Cardiac septum (tissue), 1 donor: ENCODE data around the gene WDR89. TPM values are rescaled to one million over a fixed set of nuclear protein-coding genes. Genes with fewer than 3 reads are reported as not detected.
A peak's percentile ranks its signal among the peaks of the same experiment; 100 is the strongest.
"Not testable (repeated sequence)": the region's sequence is repeated elsewhere in the genome, so short reads cannot be mapped to it uniquely, and the experiment has no call there.

Source experiments
- DNase-seq: peaks from one replicate; pipeline ENCODE4 v3.0.0-alpha.2; 2020; ENCODE audit warnings: low spot score
- intact Hi-C: fragments of 100-400 bp; cut with DNase I; formaldehyde crosslinking; loops from one replicate; pipeline ENCODE4 v1.14.0; 2022
- total RNA-seq: library from RNA; stranded (reverse); fragmentation: NEBNext Ultra II Directional; extraction: Animal tissue kit (Norgen Biotek cat#: 25700); gene quantifications from one replicate; pipeline ENCODE4 v1.2.1, GENCODE V29; 2021
- donor health status: DM: no; HTN: no; CAD: no.

WDR89 gene
- total RNA-seq, 1 donor from 2014 or later: 6.9 TPM

DNA sequence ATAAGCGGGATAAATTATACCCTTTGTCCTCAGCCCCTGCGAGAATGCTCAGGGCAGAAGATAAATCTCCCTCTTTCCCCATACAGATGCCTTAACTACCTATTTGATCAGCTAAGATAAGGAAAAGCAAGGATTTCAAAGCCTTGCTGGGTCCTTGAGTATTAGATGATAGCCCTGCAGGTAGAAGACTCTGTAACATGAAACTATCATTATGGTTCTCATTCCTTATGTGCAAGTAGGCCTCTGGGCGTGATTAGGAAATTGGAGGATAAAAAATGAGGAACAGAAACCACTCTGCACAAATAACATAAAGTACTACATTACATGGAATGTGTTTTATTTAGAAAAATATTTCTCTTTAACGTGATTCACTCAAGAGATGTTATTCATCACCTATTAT, 14.5 kb upstream of the WDR89 start:
- no peak for DNase-seq
- intact Hi-C loops: no loop called here

DNA sequence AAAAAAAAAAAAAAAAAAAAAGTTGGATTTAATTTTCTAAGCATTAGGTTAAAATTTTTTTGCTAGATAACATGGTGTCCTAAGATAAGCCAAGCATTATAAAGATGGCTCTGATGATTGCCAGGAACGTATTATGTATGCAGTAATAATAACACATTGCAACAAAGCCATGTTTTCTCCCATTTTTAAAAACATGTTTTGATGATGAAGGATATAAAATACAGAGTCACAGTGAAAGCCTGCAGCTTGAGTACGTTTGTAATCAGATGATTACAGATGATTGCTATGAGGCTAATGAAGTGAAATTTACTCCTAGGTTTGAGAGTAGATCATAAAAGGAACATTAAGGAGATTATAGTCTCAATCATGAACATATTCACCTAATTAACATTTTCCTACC, 13.3 kb upstream of the WDR89 start:
- intact Hi-C loops: no loop called here

DNA sequence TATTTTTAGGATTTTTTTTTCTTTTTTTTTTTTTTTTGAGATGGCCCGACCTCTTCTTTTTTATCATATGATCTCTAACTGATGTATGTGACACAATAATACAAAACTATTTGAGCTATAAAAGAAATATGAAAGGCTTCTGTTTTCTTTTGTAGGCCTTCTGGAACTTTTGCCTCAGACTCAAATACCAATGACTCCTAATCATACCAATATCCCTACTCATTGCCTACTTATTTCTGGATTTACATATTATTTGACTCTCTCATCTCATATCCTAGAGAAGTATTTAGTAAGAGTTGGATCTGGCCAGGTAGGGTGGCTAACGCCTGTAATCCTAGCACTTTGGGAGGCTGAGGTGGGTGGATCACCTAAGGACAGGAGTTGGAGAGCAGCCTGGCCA, 12.7 kb upstream of the WDR89 start:
- no peak for DNase-seq
- intact Hi-C loops: no loop called here

More for the DNA sequence above, 13.3 kb upstream of the WDR89 start:
- DNase-seq: no peak

DNA sequence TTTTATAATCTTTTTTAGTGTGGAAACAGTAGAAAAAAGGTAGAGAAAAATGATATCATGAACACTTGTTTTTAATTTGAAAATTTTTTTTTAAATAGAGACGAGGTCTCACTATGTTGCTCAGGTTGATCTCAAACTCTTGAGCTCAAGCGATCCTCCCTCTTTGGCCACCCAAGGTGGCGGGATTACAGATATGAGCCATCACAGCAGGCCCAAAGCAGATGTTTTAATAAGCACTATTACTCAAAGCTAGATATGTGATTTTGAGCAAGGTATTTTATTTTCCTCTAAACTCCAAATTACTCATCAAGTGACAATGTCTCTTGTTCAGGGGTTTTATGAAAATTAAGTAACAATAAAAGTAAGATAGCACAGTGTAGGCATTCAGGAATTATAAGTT, 10.7 kb upstream of the WDR89 start:
- intact Hi-C loops: no loop called here
- DNase-seq: no peak

DNA sequence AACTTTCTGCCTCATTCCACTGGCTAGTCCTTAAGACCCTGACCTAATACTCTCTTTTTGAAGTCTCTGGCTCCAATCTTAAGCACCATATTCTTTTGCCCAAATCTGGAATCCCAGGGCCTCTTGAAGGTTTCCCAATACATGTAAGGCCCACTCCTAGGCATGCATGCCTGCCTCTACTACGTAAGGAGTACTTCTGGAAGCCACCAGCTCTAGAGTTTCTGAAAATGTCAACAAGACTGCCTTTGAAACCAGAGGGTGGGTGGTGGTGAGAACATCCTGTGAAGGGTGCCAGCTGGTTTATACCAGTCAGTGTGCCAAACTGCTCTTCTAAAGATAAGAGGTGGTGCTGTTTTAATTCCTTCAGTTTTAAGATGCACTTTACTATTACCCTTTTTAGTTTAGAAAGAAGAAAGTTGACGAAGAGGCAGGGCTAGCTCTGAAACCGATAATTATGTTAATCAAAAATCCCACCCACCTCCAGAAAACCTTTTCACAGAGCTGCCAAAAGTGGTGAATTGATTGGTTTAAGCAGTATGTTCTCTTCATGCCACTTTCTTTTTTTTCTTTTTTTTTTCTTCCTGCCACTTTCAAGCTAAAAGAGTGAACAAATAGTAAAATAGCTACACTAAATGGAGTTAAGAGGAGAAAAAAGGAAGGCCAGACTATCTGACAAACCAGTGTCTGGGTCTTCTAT, 8.7 kb upstream of the WDR89 start:
- no peak for DNase-seq

DNA sequence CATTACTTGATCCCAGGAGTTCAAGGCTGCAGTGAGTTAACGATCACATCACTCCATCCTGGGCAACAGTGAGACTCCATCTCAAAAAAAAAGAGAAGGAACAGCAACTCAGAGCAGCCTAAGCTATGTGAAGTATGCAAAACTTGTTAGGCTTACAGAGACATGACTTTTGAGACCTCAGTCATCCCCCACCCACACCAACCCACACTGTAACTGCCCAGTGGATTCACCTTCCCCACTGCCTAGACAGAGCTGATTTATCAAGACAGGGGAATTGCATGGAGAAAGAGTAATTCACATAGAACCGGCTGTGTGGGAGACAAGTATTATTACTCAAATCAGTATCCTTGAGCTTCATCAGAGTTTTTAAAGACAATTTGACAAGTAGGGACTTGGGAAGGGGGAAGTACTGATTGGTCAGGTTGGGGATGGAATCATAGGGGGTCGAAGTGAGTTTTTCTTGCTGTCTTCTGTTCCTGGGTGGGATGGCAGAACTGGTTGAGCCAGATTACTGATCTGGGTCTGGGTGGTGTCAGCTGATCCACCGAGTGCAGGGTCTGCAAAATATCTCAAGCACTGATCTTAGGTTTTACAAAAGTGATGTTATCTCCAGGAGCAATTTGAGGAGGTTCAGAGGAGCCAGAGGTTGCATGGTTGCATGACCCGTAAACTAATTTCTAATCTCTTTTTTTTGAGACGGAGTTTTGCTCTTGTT, 6.2 kb upstream of the WDR89 start:
- DNase-seq: no peak
- intact Hi-C loops: no loop called here

More for the DNA sequence above, 8.7 kb upstream of the WDR89 start:
- intact Hi-C loops: no loop called here

DNA sequence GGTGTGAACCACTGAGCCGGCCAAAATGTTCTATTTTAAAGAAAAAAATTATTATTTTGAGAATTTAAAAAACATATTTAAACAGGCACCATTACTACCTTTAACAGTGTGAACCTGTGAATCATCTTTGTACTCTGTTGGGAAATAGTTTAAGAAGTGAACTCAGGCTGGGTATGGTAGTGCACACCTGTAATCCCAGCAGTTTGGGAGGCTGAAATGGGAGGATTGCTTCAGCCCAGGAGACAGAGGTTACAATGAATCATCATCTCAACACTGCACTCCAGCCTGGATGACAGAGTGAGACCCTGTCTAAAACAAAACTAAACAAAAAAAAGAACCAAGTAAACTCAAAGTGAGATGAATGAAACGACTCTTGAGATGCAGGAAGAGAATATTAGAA, 3.1 kb upstream of the WDR89 start:
- intact Hi-C loops: loop anchor here (5.0 kb wide), 1 partner anchor 102 kb away; the partner anchor contains the start of gene PPP2R5E
- no peak for DNase-seq

DNA sequence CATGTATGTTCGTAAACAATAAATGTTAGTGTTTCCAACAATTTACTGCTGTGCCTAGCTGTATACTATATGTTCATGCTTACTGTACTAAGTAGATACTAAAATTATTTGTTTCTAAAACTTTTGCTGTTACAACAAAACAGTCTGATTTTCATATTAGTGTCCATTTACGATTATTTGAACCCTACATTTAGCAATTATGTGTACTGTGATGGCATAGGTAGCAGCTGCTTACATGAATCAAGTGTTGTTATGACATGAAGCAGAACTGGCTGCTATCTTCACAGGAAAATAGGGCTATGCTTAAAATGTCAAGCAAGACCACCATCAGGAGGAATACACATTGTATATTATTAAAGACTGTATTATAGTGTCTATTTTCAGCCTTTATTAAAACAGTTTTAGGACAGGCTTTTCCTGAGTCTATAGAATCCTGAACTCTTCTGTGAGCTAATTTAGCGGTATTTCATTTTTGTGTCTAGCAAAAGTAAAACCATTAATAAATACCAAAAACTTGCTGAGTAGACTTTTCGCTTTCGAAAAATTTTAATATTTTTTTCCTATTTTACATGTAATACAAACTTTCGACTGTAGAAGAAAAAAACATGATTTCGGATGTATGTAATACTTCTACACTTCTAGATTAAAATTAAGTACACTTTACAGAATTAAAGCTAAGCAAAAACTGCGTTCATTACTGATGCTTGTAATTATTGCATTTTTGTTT, 1.1 kb upstream of the WDR89 start:
- no peak for DNase-seq
- intact Hi-C loops: loop anchor here (5.0 kb wide), 1 partner anchor 101 kb away; the partner anchor contains the start of gene PPP2R5E

DNA sequence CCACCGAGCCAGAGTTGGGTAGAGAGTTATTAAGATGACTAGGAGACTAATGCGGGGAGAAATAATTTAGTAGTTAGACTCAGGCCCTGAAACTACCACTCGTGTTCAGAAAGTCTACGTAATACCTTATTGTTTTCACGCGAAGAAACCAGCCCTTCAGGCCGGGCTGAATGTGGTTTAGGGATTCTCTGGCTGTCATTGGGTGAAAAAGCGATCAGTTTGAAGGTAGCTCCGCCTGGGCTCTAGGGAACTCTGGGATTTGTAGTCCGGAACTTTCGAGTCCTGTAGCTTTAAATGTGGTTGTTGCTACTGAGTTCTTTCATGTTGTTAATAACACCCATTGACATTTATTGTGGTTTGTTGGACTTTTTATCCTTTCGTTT, 549 bp upstream of the WDR89 start:
- intact Hi-C loops: loop anchor here (5.0 kb wide), 1 partner anchor 100 kb away; the partner anchor contains the start of gene PPP2R5E
- DNase-seq: peak; percentile 84

DNA sequence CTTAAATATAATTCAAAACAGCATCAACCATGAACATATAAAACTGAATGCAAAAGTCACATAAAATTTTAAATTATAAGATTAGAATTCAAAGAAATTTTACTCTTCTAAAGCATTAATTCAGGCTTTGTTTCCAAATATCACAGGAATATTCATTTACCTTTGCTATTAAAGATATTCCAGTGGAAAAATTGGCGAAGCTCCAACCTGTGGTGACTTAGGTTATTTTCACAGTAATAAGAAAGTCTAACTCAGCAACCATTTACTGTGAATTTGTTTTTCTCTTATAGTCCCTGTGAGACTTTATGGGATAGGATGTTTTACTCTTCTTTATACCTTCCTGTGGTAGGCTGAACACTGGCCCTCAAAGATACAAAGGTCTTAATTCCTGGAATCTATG, 3.2 kb downstream of the WDR89 start:
- no peak for DNase-seq
- intact Hi-C loops: no loop called here

DNA sequence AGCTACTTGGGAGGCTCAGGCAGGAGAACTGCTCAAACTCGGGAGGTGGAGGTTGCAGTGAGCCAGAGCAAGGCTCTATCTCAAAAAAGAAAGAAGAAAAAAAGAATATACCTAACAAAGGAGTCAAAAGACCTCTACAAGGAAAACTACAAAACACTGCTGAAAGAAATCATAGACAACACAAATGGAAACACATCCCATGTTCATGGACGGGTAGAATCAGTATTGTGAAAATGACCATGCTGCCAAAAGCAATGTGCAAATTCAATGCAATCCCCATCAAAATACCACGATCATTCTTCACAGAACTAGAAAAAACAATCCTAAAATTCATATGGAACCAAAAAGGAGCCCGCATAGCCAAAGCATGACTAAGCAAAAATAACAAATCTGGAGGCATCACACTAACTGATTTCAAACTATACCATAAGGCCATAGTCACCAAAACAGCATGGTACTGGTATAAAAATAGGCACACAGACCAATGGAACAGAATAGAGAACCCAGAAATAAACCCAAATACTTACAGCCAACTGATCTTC, 5.5 kb downstream of the WDR89 start:
- DNase-seq, intact Hi-C loops: not testable (repeated sequence)

DNA sequence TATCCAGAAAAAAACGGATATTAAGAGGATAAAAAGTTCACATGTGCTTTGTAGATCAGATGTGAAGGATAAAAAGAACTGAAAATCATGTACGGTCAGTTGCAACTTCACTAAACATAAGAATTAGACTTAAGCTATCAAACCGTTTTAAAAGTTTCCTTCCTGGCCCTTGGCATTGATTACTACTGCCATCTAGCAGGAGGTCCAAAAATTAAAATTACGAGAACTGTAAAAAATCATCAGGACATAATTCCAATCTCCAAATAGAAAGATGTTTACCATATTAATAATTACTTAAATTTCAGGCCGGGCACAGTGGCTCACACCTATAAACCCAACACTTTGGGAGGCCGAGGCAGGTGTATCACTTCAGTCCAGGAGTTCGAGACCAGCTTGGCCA, 7.9 kb downstream of the WDR89 start:
- intact Hi-C loops: no loop called here
- DNase-seq: no peak

DNA sequence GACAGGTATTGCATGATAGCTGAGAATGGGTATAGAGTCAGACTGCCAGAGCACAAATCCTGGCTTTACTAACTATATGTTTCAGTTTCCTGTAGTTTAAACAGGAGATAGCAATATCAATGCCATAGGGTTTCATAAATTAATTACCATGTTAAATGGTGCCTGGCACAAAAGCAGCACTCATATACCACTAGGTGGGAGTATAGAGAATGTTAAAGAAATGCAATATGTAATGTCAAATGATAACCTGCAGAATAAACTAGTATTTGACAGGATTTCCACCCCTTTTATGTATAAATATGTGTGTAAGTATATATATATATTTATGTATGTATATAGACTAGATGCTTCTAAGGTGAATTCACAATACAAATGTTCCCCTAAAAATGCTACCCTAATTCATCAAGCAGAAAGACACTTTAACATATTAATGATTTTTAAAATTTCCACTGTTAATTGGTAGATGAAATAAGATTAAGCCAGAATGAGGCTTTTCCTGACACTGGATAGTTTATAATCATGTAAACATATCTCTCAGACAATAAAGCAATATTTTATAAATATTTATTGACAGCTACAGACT, 8.6 kb downstream of the WDR89 start:
- intact Hi-C loops: no loop called here

DNA sequence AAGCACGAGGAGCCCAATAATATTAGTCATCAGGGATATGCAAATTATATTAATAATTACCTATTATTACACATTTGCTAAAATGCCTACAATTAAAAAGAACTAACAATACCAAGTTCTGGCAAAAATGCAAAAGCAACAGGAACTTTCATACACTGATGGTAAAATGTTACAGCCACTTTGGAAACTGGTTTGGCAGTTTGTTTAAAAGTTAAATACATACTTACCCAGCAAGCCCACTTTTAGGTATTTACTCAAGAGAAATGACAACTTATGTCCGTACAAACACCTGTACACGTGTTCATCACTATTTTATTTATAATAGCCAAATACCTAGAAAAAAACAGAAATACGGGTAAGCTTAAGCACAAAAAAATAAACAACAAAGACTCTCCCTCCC, 17.0 kb downstream of the WDR89 start:
- DNase-seq: no peak
- intact Hi-C loops: no loop called here

More for the DNA sequence above, 8.6 kb downstream of the WDR89 start:
- no peak for DNase-seq

DNA sequence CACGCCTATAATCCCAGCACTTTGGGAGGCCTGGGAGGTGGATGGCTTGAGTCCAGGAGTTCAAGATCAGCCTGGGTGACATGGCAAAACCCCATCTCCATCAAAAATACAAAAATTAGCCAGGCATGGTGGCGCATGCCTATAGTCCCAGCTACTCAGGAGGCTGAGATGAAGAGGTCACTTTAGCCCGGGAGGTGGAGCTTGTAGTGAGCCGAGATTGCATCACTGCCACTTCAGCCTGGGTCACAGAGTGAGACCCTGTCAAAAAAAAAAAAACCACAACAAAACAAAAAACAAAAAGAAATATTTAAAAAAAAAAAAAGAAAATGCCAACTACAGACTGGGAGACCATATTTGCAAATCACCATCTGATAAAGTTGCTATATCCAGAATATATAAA, 17.5 kb downstream of the WDR89 start:
- DNase-seq: no peak
- intact Hi-C loops: no loop called here

DNA sequence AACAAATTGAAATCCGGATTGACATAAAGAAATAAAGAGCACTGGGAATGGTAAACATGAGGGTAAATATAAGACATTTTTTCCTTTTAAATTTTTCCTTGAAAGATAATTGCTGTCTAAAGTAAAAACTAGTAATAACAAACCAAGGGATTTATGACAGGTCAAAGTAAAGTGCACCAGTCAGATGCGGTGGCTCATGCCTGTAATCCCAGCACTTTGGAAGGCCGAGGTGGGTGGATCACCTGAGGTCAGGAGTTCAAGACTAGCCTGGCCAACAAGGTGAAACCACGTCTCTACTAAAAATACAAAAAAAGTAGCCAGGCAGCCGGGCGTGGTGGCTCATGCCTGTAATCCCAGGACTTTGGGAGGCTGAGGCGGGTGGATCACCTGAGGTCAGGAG, 19.7 kb downstream of the WDR89 start:
- intact Hi-C loops, DNase-seq: not testable (repeated sequence)

DNA sequence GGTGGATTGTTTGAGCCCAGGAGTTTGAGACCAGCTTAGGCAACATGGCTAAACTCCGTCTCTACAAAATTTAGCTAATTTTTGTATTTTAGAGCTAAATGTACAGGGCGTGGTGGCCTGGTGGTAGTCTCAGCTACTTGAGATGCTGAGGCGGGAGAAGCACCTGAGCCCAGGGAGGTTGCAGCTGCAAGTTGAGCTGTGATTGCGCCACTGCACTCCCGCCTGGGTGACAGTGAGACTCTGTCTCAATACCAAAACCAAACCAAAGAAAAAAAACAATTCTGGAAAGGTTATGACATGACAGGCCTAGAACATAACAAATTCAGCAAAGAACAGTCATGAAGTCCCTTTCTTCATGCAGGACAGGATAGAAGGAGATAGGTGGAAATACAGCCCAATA, 25.7 kb downstream of the WDR89 start:
- no peak for DNase-seq
- intact Hi-C loops: no loop called here

DNA sequence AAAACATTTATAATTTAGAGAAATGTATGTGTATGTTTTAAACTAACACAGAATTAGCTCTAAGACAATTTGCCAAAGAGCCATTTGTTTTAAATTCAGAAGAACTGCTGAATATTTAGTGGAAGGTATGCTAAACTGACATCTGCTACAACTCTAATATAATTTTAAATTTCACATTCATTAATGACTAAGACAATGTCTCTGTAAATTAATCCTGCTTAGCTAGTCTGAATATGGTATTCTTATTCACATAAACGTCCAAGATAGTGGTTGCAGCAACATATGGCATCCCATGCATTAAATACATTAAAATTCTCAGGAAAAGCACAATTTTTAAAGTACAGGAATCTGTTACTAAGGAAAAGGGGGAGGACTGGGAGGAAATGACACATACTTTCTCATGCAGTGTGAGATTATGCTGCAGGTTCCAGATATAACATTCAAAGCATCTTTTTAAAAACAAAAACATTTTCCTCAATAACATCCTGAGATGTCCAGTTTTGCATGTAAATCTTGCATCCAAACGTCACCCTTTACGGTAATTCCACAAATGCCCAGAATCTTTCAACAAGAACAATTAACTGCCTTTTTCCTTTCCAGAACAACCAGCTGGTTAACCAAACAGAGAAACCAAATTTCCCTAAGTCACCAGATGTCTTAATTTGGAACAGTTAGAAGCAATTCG, 26.9 kb downstream of the WDR89 start:
- intact Hi-C loops: no loop called here
- no peak for DNase-seq

DNA sequence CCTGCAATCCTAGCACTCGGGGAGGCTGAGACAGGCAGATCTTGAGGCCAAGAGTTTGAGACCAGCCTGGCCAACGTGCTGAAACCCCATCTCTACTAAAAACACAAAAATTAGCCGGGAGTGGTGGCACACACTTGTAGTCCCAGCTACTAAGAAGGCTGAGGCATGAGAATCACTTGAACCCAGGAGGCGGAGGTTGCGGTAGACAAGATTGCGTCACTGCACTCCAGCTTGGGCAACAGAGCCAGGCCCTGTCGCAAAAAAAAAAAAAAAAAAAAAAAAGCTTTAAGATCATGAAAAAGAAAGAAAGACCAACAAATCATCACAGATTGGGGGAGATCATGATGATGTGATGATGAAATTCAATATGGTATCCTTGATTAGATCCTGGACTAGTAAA, 30.6 kb downstream of the WDR89 start:
- intact Hi-C loops: no loop called here

More for the DNA sequence above, 30.6 kb downstream of the WDR89 start:
- no peak for DNase-seq
